HFF-Myc (cell line): ENCODE measurements around the gene GTF2F2.

Experiments
- DNase-seq: peaks from one replicate; pipeline ENCODE4 v3.0.0-alpha.2; 2011; ENCODE audit warnings: low read depth; ENCODE audit errors: extremely low read depth
- H3K4me3 ChIP-seq: replicated peaks from 2 replicates; pipeline ENCODE4 v1.5.1; 2011; ENCODE audit warnings: low read depth, mild to moderate bottlenecking, control low read depth, low read length
- CTCF ChIP-seq: IDR thresholded peaks from 2 replicates; pipeline ENCODE4 v1.5.1; 2012; ENCODE audit warnings: mild to moderate bottlenecking, low read depth, low read length, control low read depth; ENCODE audit errors: missing control alignments

Gene GTF2F2

GRCh38 chr13:45256254-45256653 is 135.9 kb downstream of the GTF2F2 start:
- DNase-seq: no peak
- TF ChIP-seq CTCF: no peak
- H3K4me3 ChIP-seq: no peak overlapping the region

DNA sequence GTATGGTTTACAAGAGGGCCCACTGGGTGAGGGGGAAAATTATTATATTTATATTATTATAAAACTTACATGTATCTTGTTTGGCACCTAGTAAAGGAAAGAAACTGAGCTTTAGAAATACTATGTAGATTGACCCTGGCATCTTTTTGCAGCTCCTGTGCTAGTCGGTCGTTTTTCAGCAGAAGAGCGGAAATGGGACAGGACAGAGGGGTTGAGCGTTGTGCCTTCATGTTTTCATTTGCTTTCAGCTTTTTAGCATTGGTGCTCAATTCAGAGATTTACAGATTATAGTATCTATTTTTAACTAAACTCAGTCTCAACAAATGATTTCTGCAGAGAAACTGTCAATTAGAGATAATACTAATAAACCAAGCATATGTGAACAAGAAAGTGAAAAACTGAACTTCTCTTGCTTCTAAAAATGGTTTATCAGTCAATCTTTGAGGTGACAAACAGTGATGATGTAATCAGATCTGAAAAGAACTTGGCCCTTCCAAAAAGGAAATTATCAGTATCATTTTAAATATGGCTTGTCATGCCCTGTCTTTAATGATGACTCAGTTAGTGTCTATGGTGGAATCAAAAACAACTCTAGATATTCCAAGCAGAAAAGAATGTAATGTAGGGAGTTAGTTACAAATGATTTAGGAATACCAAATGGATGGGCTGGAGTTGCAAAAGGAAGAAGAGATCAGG is 137.5 kb downstream of the GTF2F2 start:
- no peak for DNase-seq
- no peak for TF ChIP-seq CTCF
- no peak overlapping the region for H3K4me3 ChIP-seq

DNA sequence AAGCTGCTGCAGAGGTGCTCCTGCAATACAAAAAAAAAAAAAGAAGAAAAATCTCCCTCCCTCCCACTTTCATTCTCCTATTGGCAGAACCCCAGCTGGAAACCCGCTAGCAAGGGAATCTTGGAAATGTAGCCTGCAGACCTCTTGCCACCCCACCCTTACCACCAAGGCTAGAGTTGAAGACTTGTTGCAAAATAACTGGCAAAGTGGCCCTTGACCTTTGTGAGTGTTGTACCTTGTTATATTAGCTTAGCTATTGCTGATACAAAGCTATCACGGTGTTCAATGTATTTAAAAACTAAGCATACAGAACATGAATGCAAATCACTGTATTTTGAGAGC is 138.0 kb downstream of the GTF2F2 start:
- DNase-seq: no peak
- H3K4me3 ChIP-seq: no peak overlapping the region
- TF ChIP-seq CTCF: no peak

DNA sequence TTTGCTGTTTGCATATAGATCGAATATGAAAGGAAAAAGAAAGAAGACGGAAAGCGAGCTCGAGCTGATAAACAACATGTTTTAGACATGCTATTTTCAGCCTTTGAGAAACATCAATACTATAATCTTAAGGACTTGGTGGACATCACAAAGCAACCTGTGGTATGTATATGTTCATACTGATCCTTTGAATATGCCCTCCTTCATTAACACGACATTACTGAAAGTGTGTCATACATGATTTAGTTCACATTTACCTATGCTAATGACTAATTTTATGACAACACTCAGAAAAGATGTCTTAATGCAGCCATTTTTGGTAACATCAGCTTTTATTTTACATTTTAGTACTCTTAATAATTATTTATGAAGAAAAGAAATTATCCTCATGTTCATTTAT is 146.9 kb downstream of the GTF2F2 start:
- TF ChIP-seq CTCF: no peak
- no peak overlapping the region for H3K4me3 ChIP-seq
- no peak for DNase-seq

DNA sequence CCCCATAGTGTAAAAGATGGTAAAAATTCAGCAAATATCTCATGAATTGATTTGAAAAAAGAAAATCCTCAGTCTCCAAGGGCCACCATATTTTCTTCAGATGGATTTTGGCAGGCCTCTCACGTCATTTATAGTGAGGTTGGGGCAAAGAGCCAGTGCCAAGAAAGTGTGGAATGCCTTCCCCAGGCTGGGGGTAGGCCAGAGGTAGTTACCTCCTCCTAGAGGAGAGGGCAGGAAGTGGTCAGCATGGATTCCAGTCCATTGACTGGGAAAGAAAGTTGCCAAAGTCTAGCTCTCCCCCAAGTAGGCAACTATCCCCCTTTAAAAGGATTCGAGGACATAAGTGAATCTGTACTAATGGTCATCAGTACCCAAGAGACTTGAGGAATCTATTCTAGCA is 148.9 kb downstream of the GTF2F2 start:
- H3K4me3 ChIP-seq: no peak overlapping the region
- DNase-seq: no peak
- TF ChIP-seq CTCF: no peak

GRCh38 chr13:45276913-45277312 is 156.6 kb downstream of the GTF2F2 start:
- no peak for TF ChIP-seq CTCF
- DNase-seq: no peak
- H3K4me3 ChIP-seq: no peak overlapping the region

- TF ChIP-seq CTCF: no peak
- H3K4me3 ChIP-seq: no peak overlapping the region
- DNase-seq: no peak
Observed at GRCh38 chr13:45278096-45278645, 157.9 kb downstream of the GTF2F2 start.
